Measurements from ENCODE around the gene OSBPL5. TPM values are rescaled to one million over a fixed set of nuclear protein-coding genes. Genes with fewer than 3 reads are reported as not detected.

OSBPL5 gene
- total RNA-seq = 35.9 and 51.8 TPM in 2 replicates

DNA sequence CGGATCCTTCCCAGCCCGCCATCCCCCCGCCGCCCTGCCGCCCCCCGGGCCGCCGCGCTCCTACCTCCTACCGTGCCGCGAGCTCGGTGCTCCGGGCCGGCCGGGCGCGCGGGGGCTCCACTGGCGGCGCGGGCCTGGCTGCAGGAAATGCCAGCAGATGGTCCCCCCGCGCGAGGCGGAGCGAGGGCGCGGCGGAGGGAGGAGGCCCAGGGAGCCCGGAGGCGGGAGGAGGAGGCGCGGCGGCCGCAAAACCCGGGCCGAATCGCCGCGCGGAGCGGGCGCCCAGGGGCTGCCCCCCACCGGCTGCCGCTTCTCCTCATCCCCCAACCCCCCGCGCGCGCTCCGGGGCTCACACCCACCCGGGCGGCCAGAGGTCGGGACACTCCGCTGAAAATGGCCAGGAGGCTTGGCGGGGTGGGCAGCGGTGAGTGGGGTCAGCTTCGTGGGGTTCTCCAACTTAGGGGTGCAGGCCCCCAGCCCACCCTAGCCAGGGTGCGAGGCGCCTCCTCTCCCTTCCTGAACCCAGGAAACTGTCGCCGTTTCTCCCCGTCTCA, at the start of gene OSBPL5:
Gene OSBPL5, minus strand, starts transcription at position 159 of the 554 bp plus-strand sequence. CDS start 36,162 bp downstream, outside the sequence.

DNA sequence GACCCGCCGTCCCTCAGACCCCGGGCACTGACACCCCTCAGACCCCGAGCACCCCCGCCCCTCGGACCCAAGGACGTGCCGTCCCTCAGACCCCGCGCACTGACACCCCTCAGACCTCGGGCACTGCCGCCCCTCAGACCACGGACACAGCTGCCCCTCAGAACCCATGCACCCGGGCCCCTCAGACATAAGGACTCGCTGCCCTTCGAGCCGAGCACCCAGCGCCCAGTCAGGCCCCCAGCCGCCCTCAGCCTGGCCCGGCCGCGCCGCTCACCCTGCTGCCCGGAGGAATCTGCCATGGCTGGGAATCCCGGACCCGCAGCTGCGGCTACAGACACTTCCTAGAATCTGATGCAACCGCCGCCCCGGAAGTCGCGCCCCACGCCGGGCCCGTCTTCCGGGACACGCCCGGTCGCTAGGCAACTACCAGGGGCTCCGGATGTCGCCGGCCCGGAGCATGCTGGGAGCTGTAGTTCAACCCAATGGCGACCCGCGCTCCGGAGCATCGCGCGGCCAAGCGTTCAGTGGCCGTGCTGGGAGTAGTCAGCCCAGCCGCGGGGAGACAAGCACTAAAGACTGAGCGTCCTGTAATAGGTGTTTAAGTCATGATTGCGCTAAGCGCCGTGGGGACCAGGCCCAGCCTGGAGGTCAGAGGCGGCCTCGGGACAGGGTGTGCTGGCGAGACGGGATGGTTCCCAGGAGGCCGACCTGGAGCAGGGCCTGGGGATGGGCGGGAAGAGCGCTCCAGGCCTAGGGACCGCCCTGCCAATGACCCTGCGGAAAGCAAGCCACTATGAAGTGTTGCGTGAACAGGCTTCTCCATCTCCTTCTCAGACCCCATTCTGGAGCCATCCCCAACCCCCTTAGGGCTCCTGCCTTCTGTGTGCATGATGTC, 107.8 kb downstream of the OSBPL5 start, which contains the start of gene CARS1:
Gene CARS1, minus strand, starts transcription at position 355 of the 895 bp plus-strand sequence. Its CDS starts 56 bp downstream, at position 299.

Small RNA genes within 50 kb of the gene (small RNA-seq; reads per million reads assigned to genes)
- not detected for gene RNU1-91P

Other genes starting within 250 kb of the OSBPL5 start
- gene PHLDA2, start 235.9 kb downstream of the OSBPL5 start, total RNA-seq = 2.4 and 4.0 TPM in 2 replicates
- 92.3 and 152 TPM in 2 replicates for gene NAP1L4, start 173.0 kb downstream of the OSBPL5 start, total RNA-seq
- 27.9 and 47.2 TPM in 2 replicates for gene CARS1, start 107.9 kb downstream of the OSBPL5 start, total RNA-seq
- not detected in 2 replicates for gene MRGPRG, start 53.5 kb upstream of the OSBPL5 start, total RNA-seq
- 0.87 TPM in 1 of 2 replicates, not detected in the other for gene MRGPRE, start 67.1 kb upstream of the OSBPL5 start, total RNA-seq
- gene ZNF195, start 213.8 kb upstream of the OSBPL5 start, total RNA-seq = 18.1 and 37.6 TPM in 2 replicates

Data from placental epithelial cell (primary cell).